CD14-positive monocyte (primary cell): Measurements from ENCODE around the gene GPALPP1. TPM values are rescaled to one million over a fixed set of nuclear protein-coding genes. Genes with fewer than 3 reads are reported as not detected.

Source experiments
- DNase-seq, 3 donors: peaks; one replicate each; pipeline ENCODE4 v3.0.0-alpha.2; 2011 to 2022
- H2AFZ ChIP-seq: 2 replicates; pipeline ENCODE4 v1.6.0; 2012; ENCODE audit warnings: mild to moderate bottlenecking, low read depth, low read length, inconsistent platforms; ENCODE audit not compliant: insufficient read depth, poor library complexity, severe bottlenecking
- H3K27ac ChIP-seq, 2 donors: 1 replicate in 1 of 2; 2 replicates in 1 of 2; pipeline ENCODE4 v1.5.1; 2012 to 2013; ENCODE audit warnings: low read length in 2 of 2, control low read depth in 1 of 2, inconsistent platforms in 1 of 2, low read depth in 1 of 2, mild to moderate bottlenecking in 1 of 2
- H3K27me3 ChIP-seq, 2 donors: one replicate each; pipeline versions ENCODE4 v1.6.0 to v1.6.1; 2011 to 2013; ENCODE audit warnings: low read length in 2 of 2; ENCODE audit not compliant: control insufficient read depth in 2 of 2, insufficient read depth in 2 of 2
- H3K36me3 ChIP-seq, 2 donors: replicated peaks in 1 of 2; 1 replicate in 1 of 2; 2 replicates in 1 of 2; pipeline versions ENCODE4 v1.5.1 to v1.6.1; 2012 to 2013; ENCODE audit warnings: low read length in 2 of 2, control low read depth in 1 of 2, inconsistent platforms in 1 of 2, mild to moderate bottlenecking in 1 of 2; ENCODE audit not compliant: insufficient read depth in 2 of 2, control insufficient read depth in 1 of 2
- H3K4me1 ChIP-seq, 2 donors: 1 replicate in 1 of 2; 2 replicates in 1 of 2; pipeline versions ENCODE4 v1.5.1 to v1.6.1; 2012 to 2013; ENCODE audit warnings: low read length in 2 of 2, control low read depth in 1 of 2, inconsistent platforms in 1 of 2, mild to moderate bottlenecking in 1 of 2, moderate library complexity in 1 of 2; ENCODE audit not compliant: insufficient read depth in 2 of 2, control insufficient read depth in 1 of 2
- H3K4me2 ChIP-seq: replicated peaks from 2 replicates; pipeline ENCODE3; 2012; ENCODE audit warnings: low read length, moderate library complexity, mild to moderate bottlenecking; ENCODE audit not compliant: poor library complexity, severe bottlenecking; ENCODE audit errors: extremely low read depth
- H3K4me3 ChIP-seq, 3 experiments: fragments of 200-600 bp in 1 of 3; sonication (generic) in 1 of 3; replicated peaks in 1 of 3; 1 replicate in 2 of 3; 2 replicates in 1 of 3; pipeline ENCODE4 v1.5.1; 2011 to 2013; ENCODE audit warnings: low read length in 3 of 3, mild to moderate bottlenecking in 3 of 3, control low read depth in 2 of 3, low read depth in 2 of 3, inconsistent platforms in 1 of 3, moderate library complexity in 1 of 3
- H3K79me2 ChIP-seq: 2 replicates; pipeline ENCODE4 v1.6.0; 2012; ENCODE audit warnings: mild to moderate bottlenecking, control low read depth, inconsistent platforms, low read length, moderate library complexity; ENCODE audit not compliant: insufficient read depth
- H3K9ac ChIP-seq: 2 replicates; pipeline ENCODE4 v1.6.0; 2017; ENCODE audit warnings: low read length, mild to moderate bottlenecking; ENCODE audit not compliant: insufficient read depth, poor library complexity, severe bottlenecking
- H3K9me3 ChIP-seq, 2 donors: replicated peaks in 1 of 2; 1 replicate in 1 of 2; 2 replicates in 1 of 2; pipeline versions ENCODE4 v1.5.1 to v1.6.1; 2012 to 2013; ENCODE audit warnings: low read length in 2 of 2, control low read depth in 1 of 2; ENCODE audit not compliant: control insufficient read depth in 1 of 2, insufficient read depth in 1 of 2
- H4K20me1 ChIP-seq: 2 replicates; pipeline ENCODE4 v1.6.0; 2012; ENCODE audit warnings: mild to moderate bottlenecking, low read length, control low read depth, moderate library complexity; ENCODE audit not compliant: insufficient read depth
- H3K27ac Mint-ChIP-seq, 7 donors: one replicate each; pipeline ENCODE4 v1.8.0; 2020; ENCODE audit warnings: mild to moderate bottlenecking in 7 of 7, mixed read lengths in 7 of 7, moderate library complexity in 6 of 7, inconsistent platforms in 2 of 7
- H3K27me3 Mint-ChIP-seq, 3 donors: one replicate each; pipeline ENCODE4 v1.8.0; 2021 to 2022; ENCODE audit warnings: low read depth in 3 of 3, mild to moderate bottlenecking in 3 of 3, mixed read lengths in 3 of 3, moderate library complexity in 3 of 3, inconsistent platforms in 1 of 3
- H3K36me3 Mint-ChIP-seq, 2 donors: one replicate each; pipeline ENCODE4 v1.8.0; 2020; ENCODE audit warnings: mixed read lengths in 2 of 2, inconsistent platforms in 1 of 2, mild to moderate bottlenecking in 1 of 2
- H3K4me1 Mint-ChIP-seq: one replicate; pipeline ENCODE4 v1.8.0; 2020; ENCODE audit warnings: mild to moderate bottlenecking, mixed read lengths
- H3K4me3 Mint-ChIP-seq, 2 donors: one replicate each; pipeline ENCODE4 v1.8.0; 2020; ENCODE audit warnings: mild to moderate bottlenecking in 2 of 2, mixed read lengths in 2 of 2, moderate library complexity in 1 of 2
- H3K9me3 Mint-ChIP-seq, 7 donors: one replicate each; pipeline ENCODE4 v1.8.0; 2020 to 2022; ENCODE audit warnings: mixed read lengths in 7 of 7, mild to moderate bottlenecking in 6 of 7, moderate library complexity in 6 of 7, inconsistent platforms in 2 of 7
- CTCF ChIP-seq: fragments of 200-600 bp; IDR thresholded peaks from one replicate; pipeline ENCODE4 v1.8.0; 2022; ENCODE audit warnings: antibody characterized with exemption, mild to moderate bottlenecking
- WGBS: methylation state at CpG from one replicate; pipeline ENCODE4 v1.1.5; 2013; ENCODE audit warnings: missing lambda C conversion rate; ENCODE audit not compliant: insufficient coverage; 5-methylcytosine and 5-hydroxymethylcytosine counted together
- intact Hi-C, 2 donors: fragments of 100-400 bp; cut with micrococcal nuclease; formaldehyde crosslinking; loops; one replicate each; pipeline versions ENCODE4 v1.15.0 to v1.15.1; 2023
- polyA plus RNA-seq, 3 donors: library from polyadenylated mRNA; depleted of rRNA in 1 of 3; unstranded in 2 of 3; stranded (reverse) in 1 of 3; fragments of 300-500 nt in 2 of 3; fragments of >200 nt in 1 of 3; fragmentation: Illumina TruSeq in 2 of 3; gene quantifications; 1 replicate in 2 of 3; 2 replicates in 1 of 3; pipeline ENCODE4 v1.2.3, GENCODE V29; 2012 to 2021

Gene GPALPP1
- polyA plus RNA-seq, 3 donors, result 9.4 to 13.7 (median 11.4) TPM

GRCh38 chr13:44968434-44968815 is 20.9 kb upstream of the GPALPP1 start:
- Histone ChIP-seq H3K4me3 (no peak overlapping the region), H3K9me3 (peaks cover 0 to 4% of the 10 kb centered on the region in 2 donors), H3K4me2 (no peak overlapping the region), H3K9ac (no peak overlapping the region), H3K36me3 (peaks cover 25 to 38% of the 10 kb centered on the region in 2 donors), H3K27ac (no peak overlapping the region), H2AFZ (no peak overlapping the region), H4K20me1 (no peaks in the 10 kb centered on the region), H3K79me2 (no peaks in the 10 kb centered on the region), H3K27me3 (no peaks in the 10 kb centered on the region), H3K4me1 (peaks cover 0 to under 1% of the 10 kb centered on the region in 2 donors)
- intact Hi-C loops, result loop anchor here in 1 of 2 donors (5.0 kb wide), 1 partner anchor 486 kb away; no protein-coding TSS in a partner anchor
- no CpG with 5 or more reads among the region's 3 CpGs for WGBS
- peaks cover 39 to 41% of the 10 kb centered on the region in 2 donors for H3K36me3 Mint-ChIP-seq
- H3K27ac Mint-ChIP-seq, result peak overlapping the region in 1 of 7 donors; percentile 22
- H3K4me1 Mint-ChIP-seq, result no peaks in the 10 kb centered on the region
- TF ChIP-seq CTCF, result no peak
- H3K9me3 Mint-ChIP-seq, result peaks cover 0 to 8% (median 4%) of the 10 kb centered on the region in 7 donors
- H3K4me3 Mint-ChIP-seq, result no peak overlapping the region
- DNase-seq, result no peak
- H3K27me3 Mint-ChIP-seq, result no peaks in the 10 kb centered on the region

- intact Hi-C loops, result loop anchor here (5.0 kb wide), 1 partner anchor 488 kb away; no protein-coding TSS in a partner anchor
- no peak overlapping the region for H3K4me2 ChIP-seq
- Mint-ChIP-seq H3K36me3 (peaks cover 27% of the 10 kb centered on the region in 2 donors), H3K4me1 (no peaks in the 10 kb centered on the region), H3K27me3 (no peaks in the 10 kb centered on the region), H3K9me3 (peaks cover 0 to 5% (median 3%) of the 10 kb centered on the region in 7 donors), H3K27ac (no peak overlapping the region), H3K4me3 (no peak overlapping the region)
- DNase-seq, result peak in 2 of 3 donors; percentile 10 to 28
- no peaks in the 10 kb centered on the region for H4K20me1 ChIP-seq
- peak; percentile 73 for TF ChIP-seq CTCF
- H3K9me3 ChIP-seq, result peaks cover 0 to 4% of the 10 kb centered on the region in 2 donors
- peaks cover 12 to 25% of the 10 kb centered on the region in 2 donors for H3K36me3 ChIP-seq
- no peak overlapping the region for H3K27ac ChIP-seq
- 67% methylated on average over 2 of the region's 4 CpGs for WGBS
- no peak overlapping the region for H3K9ac ChIP-seq
- no peaks in the 10 kb centered on the region for H3K79me2 ChIP-seq
- H3K27me3 ChIP-seq, result no peaks in the 10 kb centered on the region
- no peak overlapping the region for H3K4me3 ChIP-seq
- H2AFZ ChIP-seq, result no peak overlapping the region
- peaks cover 8 to 15% of the 10 kb centered on the region in 2 donors for H3K4me1 ChIP-seq
These were observed 19.5 kb upstream of the GPALPP1 start for GRCh38 chr13:44969551-44970484.
